Type B pancreatic cell (in vitro differentiated cells): ENCODE measurements around the gene HPN. TPM values are rescaled to one million over a fixed set of nuclear protein-coding genes. Genes with fewer than 3 reads are reported as not detected.

Source experiments
- DNase-seq: peaks from one replicate; pipeline ENCODE4 v3.0.0; 2021; ENCODE audit warnings: mixed read lengths; ENCODE audit not compliant: unreplicated experiment; ENCODE audit errors: extremely low spot score
- H3K27ac Mint-ChIP-seq: 2 replicates; pipeline ENCODE4 v1.8.0; 2021; ENCODE audit warnings: mild to moderate bottlenecking, mixed read lengths
- H3K27me3 Mint-ChIP-seq: 2 replicates; pipeline ENCODE4 v1.8.0; 2021; ENCODE audit warnings: mixed read lengths
- H3K36me3 Mint-ChIP-seq: 2 replicates; pipeline ENCODE4 v1.8.0; 2021; ENCODE audit warnings: mixed read lengths
- H3K4me1 Mint-ChIP-seq: one replicate; pipeline ENCODE4 v1.8.0; 2021; ENCODE audit warnings: mixed read lengths; ENCODE audit not compliant: unreplicated experiment
- H3K4me3 Mint-ChIP-seq: 2 replicates; pipeline ENCODE4 v1.8.0; 2021; ENCODE audit warnings: mild to moderate bottlenecking, mixed read lengths
- H3K9me3 Mint-ChIP-seq: 2 replicates; pipeline ENCODE4 v1.8.0; 2021; ENCODE audit warnings: mixed read lengths
- total RNA-seq: library from RNA; stranded (reverse); gene quantifications from 2 replicates; pipeline ENCODE4 v1.2.1, GENCODE V29; 2021; ENCODE audit warnings: low replicate concordance
- TF ChIP-seq, protein P1 (sequence below): fragments of 200-600 bp; sonication (generic); conservative IDR thresholded peaks from 2 replicates; pipeline ENCODE4 v1.5.0; 2021; ENCODE audit warnings: antibody characterized with exemption, mild to moderate bottlenecking

Gene HPN
- total RNA-seq, 1 donor from 2014 or later = 15.1 TPM

- peaks cover 17% of the 10 kb centered on the region for H3K27me3 Mint-ChIP-seq
- H3K36me3 Mint-ChIP-seq = no peaks in the 10 kb centered on the region
- no peaks in the 10 kb centered on the region for H3K4me1 Mint-ChIP-seq
- no peak for DNase-seq
- no peak overlapping the region for H3K27ac Mint-ChIP-seq
- TF ChIP-seq, protein P1, sequence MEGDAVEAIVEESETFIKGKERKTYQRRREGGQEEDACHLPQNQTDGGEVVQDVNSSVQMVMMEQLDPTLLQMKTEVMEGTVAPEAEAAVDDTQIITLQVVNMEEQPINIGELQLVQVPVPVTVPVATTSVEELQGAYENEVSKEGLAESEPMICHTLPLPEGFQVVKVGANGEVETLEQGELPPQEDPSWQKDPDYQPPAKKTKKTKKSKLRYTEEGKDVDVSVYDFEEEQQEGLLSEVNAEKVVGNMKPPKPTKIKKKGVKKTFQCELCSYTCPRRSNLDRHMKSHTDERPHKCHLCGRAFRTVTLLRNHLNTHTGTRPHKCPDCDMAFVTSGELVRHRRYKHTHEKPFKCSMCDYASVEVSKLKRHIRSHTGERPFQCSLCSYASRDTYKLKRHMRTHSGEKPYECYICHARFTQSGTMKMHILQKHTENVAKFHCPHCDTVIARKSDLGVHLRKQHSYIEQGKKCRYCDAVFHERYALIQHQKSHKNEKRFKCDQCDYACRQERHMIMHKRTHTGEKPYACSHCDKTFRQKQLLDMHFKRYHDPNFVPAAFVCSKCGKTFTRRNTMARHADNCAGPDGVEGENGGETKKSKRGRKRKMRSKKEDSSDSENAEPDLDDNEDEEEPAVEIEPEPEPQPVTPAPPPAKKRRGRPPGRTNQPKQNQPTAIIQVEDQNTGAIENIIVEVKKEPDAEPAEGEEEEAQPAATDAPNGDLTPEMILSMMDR = no peak
- H3K9me3 Mint-ChIP-seq = no peaks in the 10 kb centered on the region
- H3K4me3 Mint-ChIP-seq = no peak overlapping the region
These were observed 17.7 kb downstream of the HPN start for GRCh38 chr19:35059006-35059798.

- Mint-ChIP-seq H3K4me1 (no peaks in the 10 kb centered on the region), H3K27ac (no peak overlapping the region), H3K9me3 (no peaks in the 10 kb centered on the region), H3K4me3 (no peak overlapping the region), H3K27me3 (peaks cover 17% of the 10 kb centered on the region), H3K36me3 (no peaks in the 10 kb centered on the region)
- TF ChIP-seq, protein P1 = no peak
- DNase-seq = no peak
These were observed 18.2 kb downstream of the HPN start for GRCh38 chr19:35059799-35060091.

DNA sequence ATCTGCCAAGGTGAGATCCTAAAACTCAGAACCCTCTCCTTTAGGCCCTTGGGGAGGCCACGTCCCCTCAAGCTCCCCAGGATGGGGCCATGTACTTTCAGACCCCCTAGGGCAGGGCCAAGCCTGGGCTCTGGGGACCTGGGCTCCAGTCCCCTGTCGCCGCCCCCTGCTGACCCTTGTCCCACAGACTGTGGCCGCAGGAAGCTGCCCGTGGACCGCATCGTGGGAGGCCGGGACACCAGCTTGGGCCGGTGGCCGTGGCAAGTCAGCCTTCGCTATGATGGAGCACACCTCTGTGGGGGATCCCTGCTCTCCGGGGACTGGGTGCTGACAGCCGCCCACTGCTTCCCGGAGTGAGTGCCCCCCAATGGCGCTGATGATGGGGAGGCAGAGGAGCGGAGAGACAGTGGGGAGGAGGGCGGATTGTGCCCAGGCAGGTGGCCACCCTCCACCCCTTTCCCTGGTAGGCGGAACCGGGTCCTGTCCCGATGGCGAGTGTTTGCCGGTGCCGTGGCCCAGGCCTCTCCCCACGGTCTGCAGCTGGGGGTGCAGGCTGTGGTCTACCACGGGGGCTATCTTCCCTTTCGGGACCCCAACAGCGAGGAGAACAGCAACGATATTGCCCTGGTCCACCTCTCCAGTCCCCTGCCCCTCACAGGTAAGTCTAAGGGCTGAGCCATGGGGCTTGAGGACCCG is 18.8 kb downstream of the HPN start:
- TF ChIP-seq, protein P1 = no peak
- no peaks in the 10 kb centered on the region for H3K9me3 Mint-ChIP-seq
- no peaks in the 10 kb centered on the region for H3K4me1 Mint-ChIP-seq
- no peaks in the 10 kb centered on the region for H3K36me3 Mint-ChIP-seq
- no peak overlapping the region for H3K4me3 Mint-ChIP-seq
- no peak for DNase-seq
- H3K27ac Mint-ChIP-seq = no peak overlapping the region
- H3K27me3 Mint-ChIP-seq = peaks cover 17% of the 10 kb centered on the region

- no peaks in the 10 kb centered on the region for H3K4me1 Mint-ChIP-seq
- H3K36me3 Mint-ChIP-seq = no peaks in the 10 kb centered on the region
- no peak overlapping the region for H3K4me3 Mint-ChIP-seq
- DNase-seq = no peak
- peaks cover 13% of the 10 kb centered on the region for H3K27me3 Mint-ChIP-seq
- TF ChIP-seq, protein P1 = no peak
- H3K27ac Mint-ChIP-seq = no peak overlapping the region
- no peaks in the 10 kb centered on the region for H3K9me3 Mint-ChIP-seq
These were observed 20.3 kb downstream of the HPN start for GRCh38 chr19:35061583-35062373.

DNA sequence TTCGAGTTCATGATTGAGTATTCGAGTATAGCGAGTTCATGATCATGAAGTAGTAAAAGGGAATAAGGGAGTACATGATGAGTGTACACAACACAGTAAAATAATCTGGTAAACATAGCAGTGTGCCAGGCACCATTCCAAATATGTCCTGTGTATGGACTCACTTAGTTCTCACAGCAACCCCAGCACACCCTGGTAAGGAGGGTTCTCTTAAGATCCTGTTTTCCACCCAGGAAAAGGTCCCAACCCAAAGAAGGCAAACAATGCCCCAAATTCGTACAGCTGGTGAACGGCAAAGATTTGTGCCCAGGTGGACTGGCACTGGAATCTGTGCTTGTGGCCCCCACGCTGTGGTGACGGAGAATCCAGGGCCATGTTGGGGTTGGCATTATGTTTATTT is 21.4 kb downstream of the HPN start:
- H3K4me1 Mint-ChIP-seq = peaks cover 3% of the 10 kb centered on the region
- H3K27me3 Mint-ChIP-seq = peaks cover 13% of the 10 kb centered on the region
- TF ChIP-seq, protein P1 = no peak
- H3K4me3 Mint-ChIP-seq = no peak overlapping the region
- H3K36me3 Mint-ChIP-seq = no peaks in the 10 kb centered on the region
- no peak for DNase-seq
- H3K27ac Mint-ChIP-seq = no peak overlapping the region
- no peaks in the 10 kb centered on the region for H3K9me3 Mint-ChIP-seq
